ENCODE results near the gene IGDCC3.

IGDCC3 gene

GRCh38 chr15:65287520-65287855 is 90.3 kb downstream of the IGDCC3 start:
- in situ Hi-C loops (cut with HindIII; ENCODE audit: low sequenced_read_pairs): no loop called here
- TF ChIP-seq CTCF (IDR thresholded peaks at IDR 0.05; ENCODE audit: low read depth, low read length): no peak
- H3K4me3 ChIP-seq (ENCODE audit: low read depth, low read length): no peak overlapping the region
- DNase-seq (ENCODE audit: low read depth, low spot score): no peak

- in situ Hi-C loops (cut with HindIII; ENCODE audit: low sequenced_read_pairs): no loop called here
- peak; percentile 76 for DNase-seq (ENCODE audit: low read depth, low spot score)
- peak; percentile 33 for TF ChIP-seq CTCF (IDR thresholded peaks at IDR 0.05; ENCODE audit: low read depth, low read length)
- peak within 1 kb of the TSS; percentile 65 for H3K4me3 ChIP-seq (ENCODE audit: low read depth, low read length)
These were observed 90.9 kb downstream of the IGDCC3 start, which contains the start of gene PARP16 for GRCh38 chr15:65286704-65287519. Gene PARP16, minus strand, starts transcription at chr15:65286883. Its CDS starts 457 bp downstream, at chr15:65286426.

GRCh38 chr15:65286069-65286703 is 91.6 kb downstream of the IGDCC3 start:
- TF ChIP-seq CTCF (IDR thresholded peaks at IDR 0.05; ENCODE audit: low read depth, low read length): no peak
- DNase-seq (ENCODE audit: low read depth, low spot score): peak; percentile 30

GRCh38 chr15:65285291-65286068 is 92.3 kb downstream of the IGDCC3 start:
- in situ Hi-C loops (cut with HindIII; ENCODE audit: low sequenced_read_pairs): no loop called here
- no peak for TF ChIP-seq CTCF (IDR thresholded peaks at IDR 0.05; ENCODE audit: low read depth, low read length)
- H3K4me3 ChIP-seq (ENCODE audit: low read depth, low read length): peak overlapping the region; percentile 65
- DNase-seq (ENCODE audit: low read depth, low spot score): no peak

More at GRCh38 chr15:65286069-65286703, 91.6 kb downstream of the IGDCC3 start:
- peak overlapping the region; percentile 65 for H3K4me3 ChIP-seq (ENCODE audit: low read depth, low read length)
- in situ Hi-C loops (cut with HindIII; ENCODE audit: low sequenced_read_pairs): no loop called here

- TF ChIP-seq CTCF (IDR thresholded peaks at IDR 0.05; ENCODE audit: low read depth, low read length): no peak
- H3K4me3 ChIP-seq (ENCODE audit: low read depth, low read length): no peak overlapping the region
- in situ Hi-C loops (cut with HindIII; ENCODE audit: low sequenced_read_pairs): no loop called here
- DNase-seq (ENCODE audit: low read depth, low spot score): no peak
These were observed 99.3 kb downstream of the IGDCC3 start for GRCh38 chr15:65278480-65278879.

Data from astrocyte of the spinal cord (primary cell).